NT2/D1 (cell line): ENCODE results near the gene DCP1B.

ENCODE experiments used
- YY1 ChIP-seq: IDR thresholded peaks from 2 replicates; pipeline ENCODE4 v1.6.1; 2011; ENCODE audit not compliant: insufficient read length, insufficient read depth
- ZNF274 ChIP-seq: IDR thresholded peaks from 2 replicates; pipeline ENCODE4 v1.6.1; 2011; ENCODE audit warnings: mild to moderate bottlenecking, low read depth, low read length

GRCh38 chr12:1906579-1906978 lies 97.7 kb downstream of the DCP1B start:
- TF ChIP-seq YY1 = no peak
- no peak for TF ChIP-seq ZNF274
